ENCODE data around the gene DUS2.

The DUS2 gene

DNA sequence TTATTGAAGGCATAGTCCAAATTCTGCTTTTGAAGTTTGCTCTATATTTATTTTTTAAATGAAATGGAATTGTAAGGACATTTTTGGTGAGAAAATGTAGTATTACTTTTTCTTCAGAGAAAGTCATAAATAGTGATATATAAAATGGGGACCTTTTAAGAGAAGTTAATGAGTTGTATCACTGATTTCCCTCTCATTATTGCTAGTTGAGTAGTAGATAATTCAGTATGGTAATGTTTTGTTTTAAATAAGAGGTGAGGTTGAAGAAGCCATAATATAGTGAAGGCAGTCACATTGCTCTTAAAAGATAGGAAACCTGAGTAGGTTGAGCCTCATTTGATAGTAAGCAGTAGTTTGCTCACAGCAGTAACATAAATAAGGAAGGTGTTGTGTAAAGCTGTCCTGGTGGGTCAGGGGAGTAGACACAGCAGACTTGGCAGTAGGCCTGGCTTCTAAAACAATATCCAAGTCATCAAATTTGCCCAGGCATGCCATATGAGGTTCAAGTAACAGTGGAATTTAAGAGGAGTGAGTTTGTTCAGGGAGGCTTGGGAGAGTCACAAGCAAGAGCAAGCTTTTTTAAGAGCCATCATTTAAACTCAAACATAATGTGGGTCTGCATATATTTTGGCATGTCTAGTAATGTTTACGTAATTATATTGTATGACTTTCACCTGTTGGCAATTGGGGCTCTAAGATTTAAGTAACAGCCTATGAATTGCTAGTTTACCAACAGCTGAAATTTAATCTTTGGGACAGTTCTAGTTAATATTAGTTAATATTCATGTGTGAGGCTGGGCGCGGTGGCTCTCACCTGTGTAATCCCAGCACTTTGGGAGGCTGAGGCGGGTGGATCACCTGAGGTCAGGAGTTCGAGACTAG is 68.5 kb downstream of the DUS2 start (continued):
- no peak for TF ChIP-seq GLIS2 (tag by site-specific recombination; IDR thresholded peaks at IDR 0.05)
- TF ChIP-seq ZSCAN30 (tag by site-specific recombination; IDR thresholded peaks at IDR 0.05) = peak; percentile 95
- no peak for TF ChIP-seq ZNF560 (tag by site-specific recombination; IDR thresholded peaks at IDR 0.05; ENCODE audit: borderline replicate concordance)
- TF ChIP-seq SETDB1 (IDR thresholded peaks at IDR 0.05; ENCODE audit: insufficient read length, low read length) = no peak
- TF ChIP-seq TRIM28 (IDR thresholded peaks at IDR 0.05; ENCODE audit: borderline replicate concordance, low read length) = peak; percentile 74; the same call in 1 of the 2 replicates
- TF ChIP-seq, protein P1, sequence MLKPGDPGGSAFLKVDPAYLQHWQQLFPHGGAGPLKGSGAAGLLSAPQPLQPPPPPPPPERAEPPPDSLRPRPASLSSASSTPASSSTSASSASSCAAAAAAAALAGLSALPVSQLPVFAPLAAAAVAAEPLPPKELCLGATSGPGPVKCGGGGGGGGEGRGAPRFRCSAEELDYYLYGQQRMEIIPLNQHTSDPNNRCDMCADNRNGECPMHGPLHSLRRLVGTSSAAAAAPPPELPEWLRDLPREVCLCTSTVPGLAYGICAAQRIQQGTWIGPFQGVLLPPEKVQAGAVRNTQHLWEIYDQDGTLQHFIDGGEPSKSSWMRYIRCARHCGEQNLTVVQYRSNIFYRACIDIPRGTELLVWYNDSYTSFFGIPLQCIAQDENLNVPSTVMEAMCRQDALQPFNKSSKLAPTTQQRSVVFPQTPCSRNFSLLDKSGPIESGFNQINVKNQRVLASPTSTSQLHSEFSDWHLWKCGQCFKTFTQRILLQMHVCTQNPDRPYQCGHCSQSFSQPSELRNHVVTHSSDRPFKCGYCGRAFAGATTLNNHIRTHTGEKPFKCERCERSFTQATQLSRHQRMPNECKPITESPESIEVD (tag by site-specific recombination; IDR thresholded peaks at IDR 0.05) = peak; percentile 76
- TF ChIP-seq, protein P2, sequence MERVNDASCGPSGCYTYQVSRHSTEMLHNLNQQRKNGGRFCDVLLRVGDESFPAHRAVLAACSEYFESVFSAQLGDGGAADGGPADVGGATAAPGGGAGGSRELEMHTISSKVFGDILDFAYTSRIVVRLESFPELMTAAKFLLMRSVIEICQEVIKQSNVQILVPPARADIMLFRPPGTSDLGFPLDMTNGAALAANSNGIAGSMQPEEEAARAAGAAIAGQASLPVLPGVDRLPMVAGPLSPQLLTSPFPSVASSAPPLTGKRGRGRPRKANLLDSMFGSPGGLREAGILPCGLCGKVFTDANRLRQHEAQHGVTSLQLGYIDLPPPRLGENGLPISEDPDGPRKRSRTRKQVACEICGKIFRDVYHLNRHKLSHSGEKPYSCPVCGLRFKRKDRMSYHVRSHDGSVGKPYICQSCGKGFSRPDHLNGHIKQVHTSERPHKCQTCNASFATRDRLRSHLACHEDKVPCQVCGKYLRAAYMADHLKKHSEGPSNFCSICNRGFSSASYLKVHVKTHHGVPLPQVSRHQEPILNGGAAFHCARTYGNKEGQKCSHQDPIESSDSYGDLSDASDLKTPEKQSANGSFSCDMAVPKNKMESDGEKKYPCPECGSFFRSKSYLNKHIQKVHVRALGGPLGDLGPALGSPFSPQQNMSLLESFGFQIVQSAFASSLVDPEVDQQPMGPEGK (tag by site-specific recombination; IDR thresholded peaks at IDR 0.05) = 0 out of 2 replicates have a peak, but pooled peaks have one; percentile 28
- peak; percentile 75 for TF ChIP-seq ZNF600 (tag by site-specific recombination; IDR thresholded peaks at IDR 0.05)
- TF ChIP-seq ZNF10 (tag by site-specific recombination; IDR thresholded peaks at IDR 0.05) = peak; percentile 80
- TF ChIP-seq ZNF561 (tag by site-specific recombination; IDR thresholded peaks at IDR 0.05; ENCODE audit: borderline replicate concordance) = peak; percentile 78
- TF ChIP-seq, protein P3, sequence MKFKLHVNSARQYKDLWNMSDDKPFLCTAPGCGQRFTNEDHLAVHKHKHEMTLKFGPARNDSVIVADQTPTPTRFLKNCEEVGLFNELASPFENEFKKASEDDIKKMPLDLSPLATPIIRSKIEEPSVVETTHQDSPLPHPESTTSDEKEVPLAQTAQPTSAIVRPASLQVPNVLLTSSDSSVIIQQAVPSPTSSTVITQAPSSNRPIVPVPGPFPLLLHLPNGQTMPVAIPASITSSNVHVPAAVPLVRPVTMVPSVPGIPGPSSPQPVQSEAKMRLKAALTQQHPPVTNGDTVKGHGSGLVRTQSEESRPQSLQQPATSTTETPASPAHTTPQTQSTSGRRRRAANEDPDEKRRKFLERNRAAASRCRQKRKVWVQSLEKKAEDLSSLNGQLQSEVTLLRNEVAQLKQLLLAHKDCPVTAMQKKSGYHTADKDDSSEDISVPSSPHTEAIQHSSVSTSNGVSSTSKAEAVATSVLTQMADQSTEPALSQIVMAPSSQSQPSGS (tag by site-specific recombination; IDR thresholded peaks at IDR 0.05; ENCODE audit: low read depth) = peak; percentile 29
- TF ChIP-seq, protein P4, sequence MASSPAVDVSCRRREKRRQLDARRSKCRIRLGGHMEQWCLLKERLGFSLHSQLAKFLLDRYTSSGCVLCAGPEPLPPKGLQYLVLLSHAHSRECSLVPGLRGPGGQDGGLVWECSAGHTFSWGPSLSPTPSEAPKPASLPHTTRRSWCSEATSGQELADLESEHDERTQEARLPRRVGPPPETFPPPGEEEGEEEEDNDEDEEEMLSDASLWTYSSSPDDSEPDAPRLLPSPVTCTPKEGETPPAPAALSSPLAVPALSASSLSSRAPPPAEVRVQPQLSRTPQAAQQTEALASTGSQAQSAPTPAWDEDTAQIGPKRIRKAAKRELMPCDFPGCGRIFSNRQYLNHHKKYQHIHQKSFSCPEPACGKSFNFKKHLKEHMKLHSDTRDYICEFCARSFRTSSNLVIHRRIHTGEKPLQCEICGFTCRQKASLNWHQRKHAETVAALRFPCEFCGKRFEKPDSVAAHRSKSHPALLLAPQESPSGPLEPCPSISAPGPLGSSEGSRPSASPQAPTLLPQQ (tag by site-specific recombination; IDR thresholded peaks at IDR 0.05) = peak; percentile 57
- no peak for TF ChIP-seq ZNF791 (tag by site-specific recombination; IDR thresholded peaks at IDR 0.05)
- TF ChIP-seq, protein P5, sequence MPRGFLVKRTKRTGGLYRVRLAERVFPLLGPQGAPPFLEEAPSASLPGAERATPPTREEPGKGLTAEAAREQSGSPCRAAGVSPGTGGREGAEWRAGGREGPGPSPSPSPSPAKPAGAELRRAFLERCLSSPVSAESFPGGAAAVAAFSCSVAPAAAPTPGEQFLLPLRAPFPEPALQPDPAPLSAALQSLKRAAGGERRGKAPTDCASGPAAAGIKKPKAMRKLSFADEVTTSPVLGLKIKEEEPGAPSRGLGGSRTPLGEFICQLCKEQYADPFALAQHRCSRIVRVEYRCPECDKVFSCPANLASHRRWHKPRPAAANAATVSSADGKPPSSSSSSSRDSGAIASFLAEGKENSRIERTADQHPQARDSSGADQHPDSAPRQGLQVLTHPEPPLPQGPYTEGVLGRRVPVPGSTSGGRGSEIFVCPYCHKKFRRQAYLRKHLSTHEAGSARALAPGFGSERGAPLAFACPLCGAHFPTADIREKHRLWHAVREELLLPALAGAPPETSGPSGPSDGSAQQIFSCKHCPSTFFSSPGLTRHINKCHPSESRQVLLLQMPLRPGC (tag by site-specific recombination; IDR thresholded peaks at IDR 0.05) = peak; percentile 50; the same call in 1 of the 2 replicates
- no peak for TF ChIP-seq ZBTB17 (tag by site-specific recombination; IDR thresholded peaks at IDR 0.05)
- no peak for TF ChIP-seq ZNF624 (tag by site-specific recombination; IDR thresholded peaks at IDR 0.05)
- TF ChIP-seq ZNF521 (tag by site-specific recombination; IDR thresholded peaks at IDR 0.05) = no peak
- no peak for TF ChIP-seq ZNF514 (tag by site-specific recombination; IDR thresholded peaks at IDR 0.05)
- TF ChIP-seq, protein P6, sequence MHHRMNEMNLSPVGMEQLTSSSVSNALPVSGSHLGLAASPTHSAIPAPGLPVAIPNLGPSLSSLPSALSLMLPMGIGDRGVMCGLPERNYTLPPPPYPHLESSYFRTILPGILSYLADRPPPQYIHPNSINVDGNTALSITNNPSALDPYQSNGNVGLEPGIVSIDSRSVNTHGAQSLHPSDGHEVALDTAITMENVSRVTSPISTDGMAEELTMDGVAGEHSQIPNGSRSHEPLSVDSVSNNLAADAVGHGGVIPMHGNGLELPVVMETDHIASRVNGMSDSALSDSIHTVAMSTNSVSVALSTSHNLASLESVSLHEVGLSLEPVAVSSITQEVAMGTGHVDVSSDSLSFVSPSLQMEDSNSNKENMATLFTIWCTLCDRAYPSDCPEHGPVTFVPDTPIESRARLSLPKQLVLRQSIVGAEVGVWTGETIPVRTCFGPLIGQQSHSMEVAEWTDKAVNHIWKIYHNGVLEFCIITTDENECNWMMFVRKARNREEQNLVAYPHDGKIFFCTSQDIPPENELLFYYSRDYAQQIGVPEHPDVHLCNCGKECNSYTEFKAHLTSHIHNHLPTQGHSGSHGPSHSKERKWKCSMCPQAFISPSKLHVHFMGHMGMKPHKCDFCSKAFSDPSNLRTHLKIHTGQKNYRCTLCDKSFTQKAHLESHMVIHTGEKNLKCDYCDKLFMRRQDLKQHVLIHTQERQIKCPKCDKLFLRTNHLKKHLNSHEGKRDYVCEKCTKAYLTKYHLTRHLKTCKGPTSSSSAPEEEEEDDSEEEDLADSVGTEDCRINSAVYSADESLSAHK (tag by site-specific recombination; IDR thresholded peaks at IDR 0.05) = peak; percentile 74
- TF ChIP-seq SP3 (tag by site-specific recombination; IDR thresholded peaks at IDR 0.05) = no peak
- TF ChIP-seq KLF9 (tag by site-specific recombination; IDR thresholded peaks at IDR 0.05; ENCODE audit: low read depth) = no peak
- peak; percentile 81; the same call in 1 of the 2 replicates for TF ChIP-seq MZF1 (tag by site-specific recombination; IDR thresholded peaks at IDR 0.05; ENCODE audit: borderline replicate concordance)
- TF ChIP-seq GFI1B (tag by site-specific recombination; IDR thresholded peaks at IDR 0.05) = no peak
- TF ChIP-seq ZNF121 (tag by site-specific recombination; IDR thresholded peaks at IDR 0.05) = 0 out of 2 replicates have a peak, but pooled peaks have one; percentile 29
- TF ChIP-seq ZNF555 (tag by site-specific recombination; conservative IDR thresholded peaks at IDR 0.05) = no peak
- TF ChIP-seq TCF7L2 (IDR thresholded peaks at IDR 0.05; ENCODE audit: borderline replicate concordance, low read depth, low read length) = no peak
- TF ChIP-seq ZNF843 (tag by site-specific recombination; IDR thresholded peaks at IDR 0.05) = peak; percentile 85
- TF ChIP-seq ZNF48 (tag by site-specific recombination; IDR thresholded peaks at IDR 0.05) = no peak
